ENCODE results near the gene MGME1. TPM values are rescaled to one million over a fixed set of nuclear protein-coding genes. Genes with fewer than 3 reads are reported as not detected.

MGME1 gene
- total and polyA plus RNA-seq, 9 of the 15 experiments (the other 6 are each of a cell fraction or from before 2014, with no cell fraction given), result 13.4 to 45.1 (median 30.6) TPM

GRCh38 chr20:17956099-17956685, 12.6 kb upstream of the MGME1 start:
- Histone ChIP-seq H3K4me3 (no peak overlapping the region), H3K27ac (ENCODE audit: extremely low read depth, low read depth, low read length) (no peak overlapping the region)

GRCh38 chr20:17957505-17958363, 11.1 kb upstream of the MGME1 start:
- H3K4me1 ChIP-seq (replicated peaks in 1 of 2; ENCODE audit: control insufficient read depth in 2 of 2, insufficient read depth in 2 of 2, low read length in 2 of 2), result peaks cover 16 to 41% of the 10 kb centered on the region in 2 experiments; a peak in 3 of 5 replicates
- H3K4me2 ChIP-seq (ENCODE audit: insufficient read depth, low read length), result peak overlapping the region; percentile 22; the same call in 1 of the 2 replicates
- CTCF ChIA-PET (ENCODE audit: low intra/inter-chr PET ratio), result interaction anchor here (0.6 kb wide), 1 partner anchor 317 kb away, joined by 4 read pairs; no protein-coding TSS in a partner anchor
- H3K27me3 ChIP-seq (ENCODE audit: control insufficient read depth in 2 of 2, insufficient read depth in 2 of 2, low read length in 2 of 2), result no peaks in the 10 kb centered on the region
- H3K9me3 ChIP-seq (replicated peaks; ENCODE audit: control insufficient read depth, insufficient read depth, low read depth, low read length), result no peaks in the 10 kb centered on the region
- DNase-seq (ENCODE audit: extremely low read depth in 1 of 4, low spot score in 3 of 4) (no peak), FAIRE-seq (no peak), ATAC-seq (no peak)
- peak overlapping the region in 1 of 2 experiments; percentile 42; a peak in 1 of 4 replicates for H3K9ac ChIP-seq (ENCODE audit: insufficient read depth in 1 of 2, low read depth in 2 of 2, low read length in 2 of 2)
- in situ Hi-C loops (cut with MboI) (no loop called here), intact Hi-C loops (cut with micrococcal nuclease) (no loop called here)
- H3K79me2 ChIP-seq (ENCODE audit: control insufficient read depth, insufficient read depth, low read length), result peaks cover 100% of the 10 kb centered on the region
- BruUV-seq (replicated peaks), result TSS peak; percentile 1
- peaks cover 3% of the 10 kb centered on the region for H3K9me1 ChIP-seq (ENCODE audit: control insufficient read depth, insufficient read depth, low read length)
- TF ChIP-seq MECOM (CRISPR knock-in tag; IDR thresholded peaks at IDR 0.05), result no peak
- H2AFZ ChIP-seq (ENCODE audit: low read depth, low read length), result no peak overlapping the region
- POLR2A ChIA-PET, result interaction anchor here (0.8 to 4.3 kb wide), 5 partner anchors 11 to 20 kb away, joined by 3 to 42 read pairs (median 3); partner anchors contain the start of genes MGME1 and SNX5
- peaks cover 73% of the 10 kb centered on the region for H3K36me3 ChIP-seq (ENCODE audit: control insufficient read depth, insufficient read depth, low read length)
- 54% methylated on average over 4 of the region's 5 CpGs for WGBS (ENCODE audit: insufficient coverage, low coverage, missing lambda C conversion rate)
- no peak overlapping the region for H3K4me3 ChIP-seq
- H4K20me1 ChIP-seq (replicated peaks; ENCODE audit: control insufficient read depth, insufficient read depth, low read length), result peaks cover 25% of the 10 kb centered on the region
- H3K27ac ChIP-seq (ENCODE audit: extremely low read depth, low read depth, low read length), result peak overlapping the region; percentile 64; the same call in 2 of the 3 replicates

More at GRCh38 chr20:17956099-17956685, 12.6 kb upstream of the MGME1 start:
- Histone ChIP-seq H4K20me1 (replicated peaks; ENCODE audit: control insufficient read depth, insufficient read depth, low read length) (peaks cover 20% of the 10 kb centered on the region), H3K9me3 (replicated peaks; ENCODE audit: control insufficient read depth, insufficient read depth, low read depth, low read length) (no peaks in the 10 kb centered on the region), H3K9me1 (ENCODE audit: control insufficient read depth, insufficient read depth, low read length) (peaks cover 3% of the 10 kb centered on the region), H3K4me1 (replicated peaks in 1 of 2; ENCODE audit: control insufficient read depth in 2 of 2, insufficient read depth in 2 of 2, low read length in 2 of 2) (peaks cover 9 to 31% of the 10 kb centered on the region in 2 experiments; a peak in 3 of 5 replicates), H3K36me3 (ENCODE audit: control insufficient read depth, insufficient read depth, low read length) (peaks cover 76% of the 10 kb centered on the region), H3K27me3 (ENCODE audit: control insufficient read depth in 2 of 2, insufficient read depth in 2 of 2, low read length in 2 of 2) (no peaks in the 10 kb centered on the region), H3K79me2 (ENCODE audit: control insufficient read depth, insufficient read depth, low read length) (peaks cover 93% of the 10 kb centered on the region), H2AFZ (ENCODE audit: low read depth, low read length) (no peak overlapping the region), H3K9ac (ENCODE audit: insufficient read depth in 1 of 2, low read depth in 2 of 2, low read length in 2 of 2) (no peak overlapping the region), H3K4me2 (ENCODE audit: insufficient read depth, low read length) (no peak overlapping the region)
- POLR2A ChIA-PET, result interaction anchor here (1.6 kb wide), 1 partner anchor 9 kb away, joined by 4 read pairs; no protein-coding TSS in a partner anchor
- BruUV-seq (replicated peaks), result no TSS peak
- no peak for TF ChIP-seq POLR2AphosphoS5 (IDR thresholded peaks at IDR 0.05; ENCODE audit: control insufficient read depth, insufficient read depth, low read depth, low read length)
- 100% methylated on average over 6 of the region's 8 CpGs for WGBS (ENCODE audit: insufficient coverage, low coverage, missing lambda C conversion rate)
- no peak for DNase-seq (ENCODE audit: extremely low read depth in 1 of 4, low spot score in 3 of 4)
- intact Hi-C loops (cut with micrococcal nuclease) (no loop called here), in situ Hi-C loops (cut with MboI) (no loop called here)
- no peak for FAIRE-seq
- CTCF ChIA-PET (ENCODE audit: low intra/inter-chr PET ratio), result no interaction called here
- ATAC-seq, result no peak
